ENCODE measurements around the gene ALG11. TPM values are rescaled to one million over a fixed set of nuclear protein-coding genes. Genes with fewer than 3 reads are reported as not detected.
"Not testable (repeated sequence)": the region's sequence is repeated elsewhere in the genome, so short reads cannot be mapped to it uniquely, and the experiment has no call there.

The ALG11 gene
- total RNA-seq, 1 donor from 2014 or later: 44.6 TPM

DNA sequence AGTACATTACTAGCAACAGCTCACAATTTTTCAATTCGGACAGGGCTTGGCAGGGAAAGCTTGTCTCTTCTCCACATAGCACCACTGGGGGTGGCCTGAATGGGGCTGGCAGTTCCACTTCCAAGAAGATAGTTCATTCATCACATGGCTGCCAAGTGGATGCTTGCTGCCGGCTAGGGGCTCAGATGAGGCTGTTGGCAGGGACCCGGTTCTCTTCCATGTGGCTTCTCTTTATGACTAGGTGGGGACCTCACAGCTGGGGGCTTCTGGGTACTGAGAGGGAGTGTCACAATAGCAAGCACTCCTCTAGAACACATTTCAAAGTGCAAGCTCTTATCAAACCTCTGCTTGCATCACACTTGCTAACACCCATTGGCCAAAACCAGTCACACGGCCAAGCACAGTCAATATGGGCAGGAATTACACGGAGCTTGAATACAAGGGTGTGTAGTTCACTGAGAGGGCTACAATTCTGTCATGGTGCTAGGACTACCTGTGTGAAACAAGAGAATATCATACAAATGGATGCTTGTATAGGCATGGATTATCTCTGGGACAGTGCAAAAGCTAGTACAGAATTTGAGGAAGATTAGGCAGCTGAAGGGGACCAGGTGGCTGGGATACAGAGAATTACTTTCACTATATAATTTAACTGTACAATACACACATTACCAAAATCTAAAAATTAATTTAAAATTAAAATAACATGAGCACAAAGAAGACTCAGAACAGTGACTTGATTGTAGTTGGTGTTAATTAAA lies 33.2 kb upstream of the ALG11 start:
- Histone ChIP-seq H3F3A (ENCODE audit: low read depth) (no peaks in the 10 kb centered on the region), H3K36me3 (no peaks in the 10 kb centered on the region), H3K4me3 (no peak overlapping the region), H3K27me3 (no peaks in the 10 kb centered on the region), H3K9ac (no peak overlapping the region), H3K9me3 (ENCODE audit: low read depth) (no peaks in the 10 kb centered on the region), H4K20me1 (ENCODE audit: low read depth) (no peaks in the 10 kb centered on the region), H2AFZ (replicated peaks) (no peak overlapping the region), H3K79me2 (ENCODE audit: low read depth) (no peaks in the 10 kb centered on the region), H3K4me2 (no peak overlapping the region), H3K4me1 (peaks cover 8% of the 10 kb centered on the region), H3K27ac (no peak overlapping the region)
- H3K27ac Mint-ChIP-seq: no peak overlapping the region
- DNase-seq (ENCODE audit: low spot score): no peak
- H3K4me3 Mint-ChIP-seq: no peak overlapping the region
- TF ChIP-seq EZH2 (IDR thresholded peaks at IDR 0.05) (no peak), EZH2phosphoT487 (IDR thresholded peaks at IDR 0.05) (no peak)
- TF ChIP-seq, protein P1, sequence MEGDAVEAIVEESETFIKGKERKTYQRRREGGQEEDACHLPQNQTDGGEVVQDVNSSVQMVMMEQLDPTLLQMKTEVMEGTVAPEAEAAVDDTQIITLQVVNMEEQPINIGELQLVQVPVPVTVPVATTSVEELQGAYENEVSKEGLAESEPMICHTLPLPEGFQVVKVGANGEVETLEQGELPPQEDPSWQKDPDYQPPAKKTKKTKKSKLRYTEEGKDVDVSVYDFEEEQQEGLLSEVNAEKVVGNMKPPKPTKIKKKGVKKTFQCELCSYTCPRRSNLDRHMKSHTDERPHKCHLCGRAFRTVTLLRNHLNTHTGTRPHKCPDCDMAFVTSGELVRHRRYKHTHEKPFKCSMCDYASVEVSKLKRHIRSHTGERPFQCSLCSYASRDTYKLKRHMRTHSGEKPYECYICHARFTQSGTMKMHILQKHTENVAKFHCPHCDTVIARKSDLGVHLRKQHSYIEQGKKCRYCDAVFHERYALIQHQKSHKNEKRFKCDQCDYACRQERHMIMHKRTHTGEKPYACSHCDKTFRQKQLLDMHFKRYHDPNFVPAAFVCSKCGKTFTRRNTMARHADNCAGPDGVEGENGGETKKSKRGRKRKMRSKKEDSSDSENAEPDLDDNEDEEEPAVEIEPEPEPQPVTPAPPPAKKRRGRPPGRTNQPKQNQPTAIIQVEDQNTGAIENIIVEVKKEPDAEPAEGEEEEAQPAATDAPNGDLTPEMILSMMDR (IDR thresholded peaks at IDR 0.05): no peak
- no peaks in the 10 kb centered on the region for H3K36me3 Mint-ChIP-seq
- H3K4me1 Mint-ChIP-seq: peaks cover 4% of the 10 kb centered on the region
- no peaks in the 10 kb centered on the region for H3K27me3 Mint-ChIP-seq (ENCODE audit: insufficient read depth, low read depth)
- H3K9me3 Mint-ChIP-seq: no peaks in the 10 kb centered on the region

GRCh38 chr13:51980908-51981307 lies 31.3 kb upstream of the ALG11 start:
- TF ChIP-seq, protein P1 (IDR thresholded peaks at IDR 0.05): no peak
- TF ChIP-seq EZH2phosphoT487 (IDR thresholded peaks at IDR 0.05) (no peak), EZH2 (IDR thresholded peaks at IDR 0.05) (no peak)
- Mint-ChIP-seq H3K4me3 (no peak overlapping the region), H3K4me1 (peaks cover 4% of the 10 kb centered on the region), H3K27me3 (ENCODE audit: insufficient read depth, low read depth) (no peaks in the 10 kb centered on the region), H3K27ac (no peak overlapping the region), H3K9me3 (peaks cover 17% of the 10 kb centered on the region), H3K36me3 (peaks cover 2% of the 10 kb centered on the region)
- H2AFZ ChIP-seq (replicated peaks): no peak overlapping the region
- peaks cover 8% of the 10 kb centered on the region for H3K4me1 ChIP-seq
- no peak overlapping the region for H3K4me3 ChIP-seq
- no peaks in the 10 kb centered on the region for H3K36me3 ChIP-seq
- H3K9ac ChIP-seq: no peak overlapping the region
- H3K79me2 ChIP-seq (ENCODE audit: low read depth): no peaks in the 10 kb centered on the region
- H4K20me1 ChIP-seq (ENCODE audit: low read depth): no peaks in the 10 kb centered on the region
- H3K4me2 ChIP-seq: no peak overlapping the region
- H3K9me3 ChIP-seq (ENCODE audit: low read depth): no peaks in the 10 kb centered on the region
- H3K27ac ChIP-seq: no peak overlapping the region
- no peaks in the 10 kb centered on the region for H3K27me3 ChIP-seq
- H3F3A ChIP-seq (ENCODE audit: low read depth): no peaks in the 10 kb centered on the region
- DNase-seq (ENCODE audit: low spot score): no peak

GRCh38 chr13:51981355-51981754 lies 30.8 kb upstream of the ALG11 start:
- Histone ChIP-seq H3K4me1 (peaks cover 8% of the 10 kb centered on the region), H3K27me3 (no peaks in the 10 kb centered on the region), H2AFZ (replicated peaks) (no peak overlapping the region), H3K9ac (no peak overlapping the region), H3K9me3 (ENCODE audit: low read depth) (no peaks in the 10 kb centered on the region), H3K27ac (no peak overlapping the region), H4K20me1 (ENCODE audit: low read depth) (no peaks in the 10 kb centered on the region), H3K79me2 (ENCODE audit: low read depth) (no peaks in the 10 kb centered on the region), H3K4me3 (no peak overlapping the region), H3F3A (ENCODE audit: low read depth) (no peaks in the 10 kb centered on the region), H3K36me3 (no peaks in the 10 kb centered on the region), H3K4me2 (no peak overlapping the region)
- Mint-ChIP-seq H3K36me3 (peaks cover 4% of the 10 kb centered on the region), H3K4me3 (no peak overlapping the region), H3K9me3 (peaks cover 19% of the 10 kb centered on the region), H3K27ac (no peak overlapping the region), H3K4me1 (peaks cover 4% of the 10 kb centered on the region), H3K27me3 (ENCODE audit: insufficient read depth, low read depth) (no peaks in the 10 kb centered on the region)
- no peak for DNase-seq (ENCODE audit: low spot score)
- TF ChIP-seq, protein P1 (IDR thresholded peaks at IDR 0.05): no peak
- TF ChIP-seq EZH2 (IDR thresholded peaks at IDR 0.05) (no peak), EZH2phosphoT487 (IDR thresholded peaks at IDR 0.05) (no peak)

GRCh38 chr13:51983292-51983691 lies 28.9 kb upstream of the ALG11 start:
- not testable (repeated sequence) for H2AFZ ChIP-seq (replicated peaks); DNase-seq (ENCODE audit: low spot score); H3K27me3 Mint-ChIP-seq (ENCODE audit: insufficient read depth, low read depth); H3K4me2 ChIP-seq; H3K36me3 ChIP-seq; H3F3A ChIP-seq (ENCODE audit: low read depth); H3K9me3 ChIP-seq (ENCODE audit: low read depth); H4K20me1 ChIP-seq (ENCODE audit: low read depth); H3K9ac ChIP-seq; H3K4me1 Mint-ChIP-seq; H3K27ac Mint-ChIP-seq; H3K4me3 Mint-ChIP-seq; H3K4me3 ChIP-seq; H3K4me1 ChIP-seq; H3K79me2 ChIP-seq (ENCODE audit: low read depth); H3K36me3 Mint-ChIP-seq; H3K27ac ChIP-seq; H3K27me3 ChIP-seq
- peaks cover 35% of the 10 kb centered on the region for H3K9me3 Mint-ChIP-seq

- H4K20me1 ChIP-seq (ENCODE audit: low read depth); H3K4me2 ChIP-seq; H3K4me1 ChIP-seq; H3K4me1 Mint-ChIP-seq; DNase-seq (ENCODE audit: low spot score); H3K27ac Mint-ChIP-seq; H3K27ac ChIP-seq; H3K4me3 ChIP-seq; H3F3A ChIP-seq (ENCODE audit: low read depth); H2AFZ ChIP-seq (replicated peaks); H3K9ac ChIP-seq; H3K27me3 Mint-ChIP-seq (ENCODE audit: insufficient read depth, low read depth); H3K9me3 ChIP-seq (ENCODE audit: low read depth); H3K36me3 Mint-ChIP-seq; H3K36me3 ChIP-seq; H3K4me3 Mint-ChIP-seq; H3K27me3 ChIP-seq; H3K79me2 ChIP-seq (ENCODE audit: low read depth): not testable (repeated sequence)
- peaks cover 35% of the 10 kb centered on the region for H3K9me3 Mint-ChIP-seq
These were observed 27.3 kb upstream of the ALG11 start for GRCh38 chr13:51984904-51985303.
